DOHH2 (cell line): ENCODE measurements around the gene AIRE.

Source experiments
- H3F3A ChIP-seq: fragments of 200-600 bp; sonication (generic), shearing (Covaris generic); 2 replicates; pipeline ENCODE4 v1.6.0; 2016; ENCODE audit warnings: antibody characterized with exemption, mild to moderate bottlenecking; ENCODE audit not compliant: control insufficient read depth, insufficient read depth
- H3K27ac ChIP-seq: fragments of 200-600 bp; sonication (generic); 2 replicates; pipeline ENCODE4 v1.5.1; 2014; ENCODE audit warnings: low read depth, mild to moderate bottlenecking, low read length, moderate library complexity
- H3K27me3 ChIP-seq: fragments of 200-600 bp; sonication (generic); 2 replicates; pipeline ENCODE4 v1.6.1; 2014; ENCODE audit warnings: mild to moderate bottlenecking, low read length, mixed read lengths; ENCODE audit not compliant: control insufficient read depth
- H3K36me3 ChIP-seq: fragments of 200-600 bp; sonication (generic); 2 replicates; pipeline ENCODE4 v1.6.1; 2014; ENCODE audit warnings: mild to moderate bottlenecking, low read length, moderate library complexity, mixed read lengths; ENCODE audit not compliant: control insufficient read depth
- H3K4me1 ChIP-seq: fragments of 200-600 bp; sonication (generic); 2 replicates; pipeline ENCODE4 v1.6.1; 2014; ENCODE audit warnings: mild to moderate bottlenecking, low read length, mixed read lengths; ENCODE audit not compliant: control insufficient read depth
- H3K4me2 ChIP-seq: fragments of 200-600 bp; sonication (generic); 2 replicates; pipeline ENCODE4 v1.6.0; 2014; ENCODE audit warnings: mild to moderate bottlenecking, low read length, moderate library complexity
- H3K4me3 ChIP-seq: fragments of 200-600 bp; sonication (generic); 2 replicates; pipeline ENCODE4 v1.5.1; 2014; ENCODE audit warnings: mild to moderate bottlenecking, low read length, mixed read lengths
- H3K79me2 ChIP-seq: fragments of 200-600 bp; sonication (generic); 2 replicates; pipeline ENCODE4 v1.6.1; 2014; ENCODE audit warnings: mild to moderate bottlenecking, low read length, mixed read lengths; ENCODE audit not compliant: control insufficient read depth
- H3K9me2 ChIP-seq: fragments of 200-600 bp; sonication (generic); replicated peaks from 2 replicates; pipeline ENCODE4 v1.6.1; 2014; ENCODE audit warnings: mild to moderate bottlenecking, low read length, mixed read lengths; ENCODE audit not compliant: control insufficient read depth
- H3K9me3 ChIP-seq: fragments of 200-600 bp; sonication (generic); 2 replicates; pipeline ENCODE4 v1.6.1; 2014; ENCODE audit warnings: antibody characterized with exemption, low read length, mixed read lengths; ENCODE audit not compliant: control insufficient read depth, insufficient read depth
- H4K20me1 ChIP-seq: fragments of 200-600 bp; sonication (generic); 2 replicates; pipeline ENCODE4 v1.6.0; 2014; ENCODE audit warnings: low read depth, mild to moderate bottlenecking, antibody characterized with exemption, low read length, moderate library complexity; ENCODE audit not compliant: control insufficient read depth, insufficient read depth
- EZH2phosphoT487 ChIP-seq: fragments of 200-600 bp; sonication (generic); IDR thresholded peaks from 2 replicates; pipeline ENCODE4 v1.6.1; 2017; ENCODE audit warnings: borderline replicate concordance, mild to moderate bottlenecking, antibody characterized with exemption, low read length, moderate library complexity, mixed read lengths
- TF ChIP-seq, protein P1 (sequence below): fragments of 200-600 bp; sonication (generic); IDR thresholded peaks from one replicate; pipeline ENCODE4 v1.5.1; 2014; ENCODE audit warnings: antibody characterized with exemption, mild to moderate bottlenecking, low read depth, low read length; ENCODE audit not compliant: poor library complexity, severe bottlenecking

Gene AIRE

DNA sequence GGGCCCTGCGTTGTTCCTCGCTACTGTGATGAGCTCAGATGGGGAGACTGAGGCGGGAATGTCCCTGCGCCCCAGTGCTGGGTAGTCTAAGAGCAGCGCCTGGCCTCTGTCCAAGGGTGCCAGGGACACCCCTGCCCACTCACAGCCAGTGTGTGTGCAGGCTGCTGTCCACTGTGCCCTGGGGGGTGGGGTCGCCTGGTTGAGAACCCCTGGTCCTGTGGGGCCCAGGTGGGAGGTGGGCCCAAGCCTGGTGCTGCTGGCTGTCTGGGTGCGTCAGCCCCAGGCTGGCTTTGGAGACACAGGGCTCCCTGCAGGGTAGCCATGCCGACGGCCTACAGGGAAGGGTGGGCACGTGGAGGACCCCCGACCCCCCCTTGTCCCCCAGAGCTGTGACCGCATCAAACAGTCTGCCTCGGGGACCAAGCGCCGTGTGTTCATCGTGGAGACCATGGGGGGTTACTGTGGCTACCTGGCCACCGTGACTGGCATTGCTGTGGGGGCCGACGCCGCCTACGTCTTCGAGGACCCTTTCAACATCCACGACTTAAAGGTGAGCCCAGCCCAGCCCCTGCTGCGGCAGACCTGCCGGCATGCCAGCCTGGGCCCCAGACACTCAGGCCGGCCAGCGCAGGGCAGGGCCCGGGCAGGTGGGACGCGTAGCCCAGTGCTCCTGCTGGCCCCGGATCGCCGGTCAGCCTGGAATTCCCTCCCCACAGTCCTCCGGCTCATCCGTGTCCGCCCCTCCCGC, 38.6 kb downstream of the AIRE start:
- Histone ChIP-seq H4K20me1 (peaks cover 6% of the 10 kb centered on the region; the same call in 1 of the 2 replicates), H3K4me3 (no peak overlapping the region), H3K36me3 (peaks cover 70% of the 10 kb centered on the region), H3K9me3 (no peaks in the 10 kb centered on the region), H3K27me3 (no peaks in the 10 kb centered on the region), H3K27ac (no peak overlapping the region), H3K9me2 (no peaks in the 10 kb centered on the region), H3K4me1 (no peaks in the 10 kb centered on the region), H3K4me2 (no peak overlapping the region), H3F3A (peaks cover 2% of the 10 kb centered on the region; the same call in 1 of the 2 replicates), H3K79me2 (no peaks in the 10 kb centered on the region)
- TF ChIP-seq, protein P1, sequence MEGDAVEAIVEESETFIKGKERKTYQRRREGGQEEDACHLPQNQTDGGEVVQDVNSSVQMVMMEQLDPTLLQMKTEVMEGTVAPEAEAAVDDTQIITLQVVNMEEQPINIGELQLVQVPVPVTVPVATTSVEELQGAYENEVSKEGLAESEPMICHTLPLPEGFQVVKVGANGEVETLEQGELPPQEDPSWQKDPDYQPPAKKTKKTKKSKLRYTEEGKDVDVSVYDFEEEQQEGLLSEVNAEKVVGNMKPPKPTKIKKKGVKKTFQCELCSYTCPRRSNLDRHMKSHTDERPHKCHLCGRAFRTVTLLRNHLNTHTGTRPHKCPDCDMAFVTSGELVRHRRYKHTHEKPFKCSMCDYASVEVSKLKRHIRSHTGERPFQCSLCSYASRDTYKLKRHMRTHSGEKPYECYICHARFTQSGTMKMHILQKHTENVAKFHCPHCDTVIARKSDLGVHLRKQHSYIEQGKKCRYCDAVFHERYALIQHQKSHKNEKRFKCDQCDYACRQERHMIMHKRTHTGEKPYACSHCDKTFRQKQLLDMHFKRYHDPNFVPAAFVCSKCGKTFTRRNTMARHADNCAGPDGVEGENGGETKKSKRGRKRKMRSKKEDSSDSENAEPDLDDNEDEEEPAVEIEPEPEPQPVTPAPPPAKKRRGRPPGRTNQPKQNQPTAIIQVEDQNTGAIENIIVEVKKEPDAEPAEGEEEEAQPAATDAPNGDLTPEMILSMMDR = no peak
- no peak for TF ChIP-seq EZH2phosphoT487

DNA sequence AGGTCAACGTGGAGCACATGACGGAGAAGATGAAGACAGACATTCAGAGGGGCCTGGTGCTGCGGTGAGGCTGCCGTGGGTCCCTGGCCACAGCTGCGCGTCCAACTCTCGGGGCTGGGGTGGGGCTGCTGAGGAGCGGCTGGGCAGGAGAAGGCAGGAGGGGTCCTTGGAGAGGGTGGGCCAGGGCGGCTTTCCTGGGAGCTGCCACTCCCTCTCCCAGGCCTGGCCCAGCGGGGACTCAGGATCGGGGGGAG, 39.1 kb downstream of the AIRE start:
- H3K36me3 ChIP-seq = peaks cover 65% of the 10 kb centered on the region
- no peak overlapping the region for H3K4me2 ChIP-seq
- no peaks in the 10 kb centered on the region for H3K4me1 ChIP-seq
- H3K79me2 ChIP-seq = no peaks in the 10 kb centered on the region
- H3F3A ChIP-seq = peaks cover 3% of the 10 kb centered on the region; the same call in 1 of the 2 replicates
- no peak for TF ChIP-seq EZH2phosphoT487
- TF ChIP-seq, protein P1 = no peak
- no peak overlapping the region for H3K4me3 ChIP-seq
- H4K20me1 ChIP-seq = peaks cover 6% of the 10 kb centered on the region; the same call in 1 of the 2 replicates
- H3K9me3 ChIP-seq = no peaks in the 10 kb centered on the region
- no peaks in the 10 kb centered on the region for H3K27me3 ChIP-seq
- no peaks in the 10 kb centered on the region for H3K9me2 ChIP-seq
- no peak overlapping the region for H3K27ac ChIP-seq

DNA sequence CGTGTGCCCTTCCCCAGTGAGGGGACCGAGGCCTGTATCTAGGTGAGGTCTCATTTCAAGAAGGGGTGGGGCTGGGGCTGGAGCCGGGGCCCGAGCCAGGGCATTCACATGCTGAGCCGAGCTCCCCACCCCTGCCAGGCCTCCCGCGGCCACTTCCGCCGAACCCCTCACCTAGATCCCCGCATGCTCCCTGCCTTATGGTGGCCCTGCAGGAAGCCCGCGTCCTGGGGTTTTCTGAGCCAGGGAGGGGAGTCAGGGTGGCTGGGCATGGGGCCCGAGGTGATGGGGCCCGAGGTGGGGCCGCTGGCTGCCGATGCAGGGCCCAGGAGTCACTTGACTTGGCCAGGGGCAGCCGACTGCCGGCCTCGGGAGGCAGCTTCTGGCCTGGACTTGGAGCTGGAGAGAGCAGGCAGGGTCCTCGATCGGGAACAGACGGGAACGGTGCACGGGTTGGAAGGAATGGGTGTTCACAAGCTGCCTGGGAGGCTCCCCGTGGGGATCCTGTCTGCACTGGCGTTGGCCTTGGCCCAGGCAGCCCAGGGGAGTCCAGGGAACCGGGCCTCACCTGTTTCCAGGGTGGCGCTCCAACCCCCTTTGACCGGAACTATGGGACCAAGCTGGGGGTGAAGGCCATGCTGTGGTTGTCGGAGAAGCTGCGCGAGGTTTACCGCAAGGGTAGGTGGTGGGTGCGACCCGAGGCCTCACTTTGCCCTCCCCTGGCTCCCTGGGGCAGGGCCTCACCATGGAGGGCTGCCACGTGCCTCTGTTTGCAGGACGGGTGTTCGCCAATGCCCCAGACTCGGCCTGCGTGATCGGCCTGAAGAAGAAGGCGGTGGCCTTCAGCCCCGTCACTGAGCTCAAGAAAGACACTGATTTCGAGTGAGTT, 40.0 kb downstream of the AIRE start:
- TF ChIP-seq, protein P1 = no peak
- TF ChIP-seq EZH2phosphoT487 = no peak
- H3K27ac ChIP-seq = no peak overlapping the region

More for the DNA sequence above, 40.0 kb downstream of the AIRE start:
- Histone ChIP-seq H3K27me3 (no peaks in the 10 kb centered on the region), H3K9me2 (no peaks in the 10 kb centered on the region), H3K36me3 (peaks cover 61% of the 10 kb centered on the region), H4K20me1 (peaks cover 6% of the 10 kb centered on the region; the same call in 1 of the 2 replicates), H3F3A (peaks cover 3% of the 10 kb centered on the region; the same call in 1 of the 2 replicates), H3K9me3 (no peaks in the 10 kb centered on the region), H3K4me2 (no peak overlapping the region), H3K4me1 (no peaks in the 10 kb centered on the region), H3K4me3 (no peak overlapping the region), H3K79me2 (no peaks in the 10 kb centered on the region)
